ENCODE measurements around the gene THYN1.
A peak's percentile ranks its signal among the peaks of the same experiment; 100 is the strongest.

The THYN1 gene

GRCh38 chr11:134246100-134246499 lies 7.1 kb downstream of the THYN1 start:
- no peak for DNase-seq

DNA sequence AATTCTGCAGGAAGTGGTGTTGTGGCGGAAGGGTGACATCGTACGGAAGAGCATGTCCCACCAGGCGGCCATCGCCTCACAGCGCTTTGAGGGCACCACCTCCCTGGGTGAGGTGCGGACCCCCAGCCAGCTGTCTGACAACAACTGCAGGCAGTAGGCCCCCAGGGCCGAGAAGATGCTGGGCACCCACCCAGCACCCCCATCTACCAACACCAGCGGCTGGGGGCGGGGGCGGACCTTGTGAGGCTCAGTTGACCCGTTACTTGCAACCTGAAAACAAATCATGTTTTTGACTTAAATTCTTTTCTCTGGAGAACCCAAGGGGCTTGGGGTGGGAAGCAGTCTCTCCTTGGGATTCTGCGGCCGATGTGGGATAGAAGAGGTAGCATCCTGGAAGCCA lies 7.7 kb downstream of the THYN1 start:
- no peak for DNase-seq

DNA sequence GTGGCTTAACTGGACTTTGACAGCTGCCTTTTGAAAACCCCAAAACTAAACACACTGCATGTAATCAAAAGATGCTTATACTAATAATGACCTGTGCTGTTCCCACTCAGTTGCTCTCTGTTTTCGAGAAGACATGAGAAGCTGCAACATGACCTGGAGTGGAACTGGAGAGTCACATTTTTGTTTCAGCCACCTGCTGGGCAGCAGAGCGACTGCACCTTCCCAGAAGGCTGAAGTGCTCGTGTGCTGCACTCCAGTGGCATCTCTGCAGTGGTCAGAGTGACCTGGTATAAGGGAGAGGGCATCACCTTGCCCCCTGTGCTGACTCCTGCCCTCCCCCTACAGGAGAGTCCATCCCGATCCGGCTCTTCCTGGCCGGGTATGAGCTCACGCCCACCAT lies 8.6 kb downstream of the THYN1 start:
- no peak for DNase-seq

DNA sequence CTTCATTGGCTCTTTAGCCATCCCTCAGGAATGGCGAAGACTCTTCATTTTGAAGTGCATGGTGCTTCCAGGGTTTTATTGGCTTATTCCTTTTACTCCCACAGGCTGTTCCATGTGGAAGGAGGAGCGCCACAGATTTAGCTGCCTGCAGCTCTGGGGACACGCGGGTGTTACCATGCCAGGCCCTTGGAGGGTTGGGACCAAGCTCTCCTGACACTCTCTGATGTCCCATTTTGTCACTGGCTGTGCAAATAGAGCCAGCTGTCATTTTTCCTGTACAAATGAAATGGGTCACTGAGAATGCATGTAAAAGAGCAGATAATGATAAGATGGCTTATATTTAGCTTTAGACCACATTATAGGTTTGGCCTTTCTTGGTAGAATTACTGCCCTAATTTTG lies 9.2 kb downstream of the THYN1 start:
- no peak for DNase-seq

- no peak for DNase-seq
These were observed 10.8 kb downstream of the THYN1 start for GRCh38 chr11:134242376-134242775.

- no peak for DNase-seq
These were observed 12.6 kb downstream of the THYN1 start for GRCh38 chr11:134240592-134240991.

- DNase-seq, result no peak
These were observed 14.2 kb downstream of the THYN1 start for GRCh38 chr11:134238956-134239355.

- DNase-seq, result no peak
These were observed 15.6 kb downstream of the THYN1 start for GRCh38 chr11:134237557-134237922.

GRCh38 chr11:134236834-134237556 lies 16.2 kb downstream of the THYN1 start:
- no peak for DNase-seq

- no peak for DNase-seq
These were observed 17.8 kb downstream of the THYN1 start for GRCh38 chr11:134235399-134235798.

DNA sequence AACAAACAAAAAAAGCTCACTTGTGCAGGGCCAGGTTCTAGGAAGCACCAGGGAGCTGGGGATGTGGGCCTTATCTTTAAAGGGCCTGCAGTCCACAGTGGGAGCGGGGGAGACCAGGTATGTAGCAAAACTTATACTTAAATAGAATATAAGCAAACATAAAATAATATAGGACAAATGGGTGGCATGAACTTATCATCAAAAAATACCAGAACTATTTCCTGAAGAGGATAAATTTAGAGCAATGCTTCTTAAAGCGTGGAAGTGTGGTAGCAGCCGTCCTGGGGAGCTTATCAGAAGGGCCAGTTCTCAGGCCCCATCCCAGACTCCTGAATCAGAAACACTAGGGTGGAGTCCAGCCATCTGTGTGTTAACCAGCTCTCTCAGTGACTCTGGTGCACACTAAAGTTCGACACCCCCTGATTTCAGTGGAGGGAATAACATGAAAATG lies 19.4 kb downstream of the THYN1 start:
- DNase-seq, result no peak

DNA sequence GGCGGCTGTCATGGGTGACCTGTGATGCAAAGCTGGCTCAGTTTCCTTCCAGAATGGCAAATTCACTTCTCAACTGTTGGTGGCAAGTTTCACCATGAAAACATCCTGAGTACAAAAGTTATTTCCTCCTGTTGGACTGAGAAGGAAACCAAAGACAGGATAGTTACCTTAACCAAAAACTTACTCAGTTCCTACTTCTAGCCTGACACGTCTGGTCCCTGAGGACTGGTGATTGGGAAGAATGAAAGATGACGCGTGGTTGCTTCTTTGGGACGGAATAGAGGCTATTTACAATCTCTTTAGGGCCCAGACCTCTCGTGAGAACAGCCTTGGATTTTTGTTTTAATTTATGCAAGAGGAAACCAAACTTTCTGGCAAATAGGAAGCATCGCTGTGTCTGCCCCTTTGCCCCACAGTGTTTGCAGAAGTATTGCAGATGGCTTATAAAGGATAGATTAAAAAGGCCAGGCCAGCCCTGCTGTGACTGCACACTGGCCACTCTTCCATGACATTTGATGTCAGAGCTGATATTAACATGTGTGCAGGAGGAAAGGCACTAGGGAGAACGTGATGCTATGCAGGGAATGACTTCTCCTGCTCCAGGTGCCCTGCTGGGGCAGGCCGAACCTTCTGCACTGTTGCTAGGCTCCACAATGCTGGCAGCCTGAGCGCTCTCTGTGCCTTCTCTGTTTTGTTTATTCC lies 21.0 kb downstream of the THYN1 start:
- no peak for DNase-seq

- no peak for DNase-seq
These were observed 22.8 kb downstream of the THYN1 start for GRCh38 chr11:134230339-134230738.

GRCh38 chr11:134229126-134229790 lies 23.9 kb downstream of the THYN1 start:
- DNase-seq, result no peak

GRCh38 chr11:134228625-134229024 lies 24.5 kb downstream of the THYN1 start:
- no peak for DNase-seq

DNA sequence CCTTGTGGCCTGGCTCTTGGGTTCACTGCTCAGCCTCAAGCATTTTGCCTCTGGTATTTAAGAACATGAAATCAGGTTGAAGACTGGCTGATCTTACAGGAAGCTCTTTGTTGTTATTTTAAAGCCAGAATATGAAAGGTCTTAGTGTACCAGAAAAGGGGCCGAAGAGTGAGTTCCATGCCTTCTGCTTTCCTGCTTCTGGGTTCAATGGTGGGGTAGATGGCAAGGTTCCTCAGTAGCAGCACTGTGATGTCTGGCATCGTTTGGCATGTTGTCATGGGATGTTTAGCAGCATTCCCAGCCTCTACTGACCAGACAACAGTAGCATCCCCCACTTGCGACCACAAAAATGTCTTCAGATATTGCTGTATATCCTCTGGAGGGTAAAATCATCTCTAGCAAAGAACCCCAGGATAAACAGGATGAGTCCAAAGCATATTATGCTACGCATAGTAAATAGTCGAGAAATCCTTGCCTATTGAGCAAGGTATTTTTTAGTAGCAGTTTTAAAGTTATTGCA lies 26.3 kb downstream of the THYN1 start:
- no peak for DNase-seq

DNA sequence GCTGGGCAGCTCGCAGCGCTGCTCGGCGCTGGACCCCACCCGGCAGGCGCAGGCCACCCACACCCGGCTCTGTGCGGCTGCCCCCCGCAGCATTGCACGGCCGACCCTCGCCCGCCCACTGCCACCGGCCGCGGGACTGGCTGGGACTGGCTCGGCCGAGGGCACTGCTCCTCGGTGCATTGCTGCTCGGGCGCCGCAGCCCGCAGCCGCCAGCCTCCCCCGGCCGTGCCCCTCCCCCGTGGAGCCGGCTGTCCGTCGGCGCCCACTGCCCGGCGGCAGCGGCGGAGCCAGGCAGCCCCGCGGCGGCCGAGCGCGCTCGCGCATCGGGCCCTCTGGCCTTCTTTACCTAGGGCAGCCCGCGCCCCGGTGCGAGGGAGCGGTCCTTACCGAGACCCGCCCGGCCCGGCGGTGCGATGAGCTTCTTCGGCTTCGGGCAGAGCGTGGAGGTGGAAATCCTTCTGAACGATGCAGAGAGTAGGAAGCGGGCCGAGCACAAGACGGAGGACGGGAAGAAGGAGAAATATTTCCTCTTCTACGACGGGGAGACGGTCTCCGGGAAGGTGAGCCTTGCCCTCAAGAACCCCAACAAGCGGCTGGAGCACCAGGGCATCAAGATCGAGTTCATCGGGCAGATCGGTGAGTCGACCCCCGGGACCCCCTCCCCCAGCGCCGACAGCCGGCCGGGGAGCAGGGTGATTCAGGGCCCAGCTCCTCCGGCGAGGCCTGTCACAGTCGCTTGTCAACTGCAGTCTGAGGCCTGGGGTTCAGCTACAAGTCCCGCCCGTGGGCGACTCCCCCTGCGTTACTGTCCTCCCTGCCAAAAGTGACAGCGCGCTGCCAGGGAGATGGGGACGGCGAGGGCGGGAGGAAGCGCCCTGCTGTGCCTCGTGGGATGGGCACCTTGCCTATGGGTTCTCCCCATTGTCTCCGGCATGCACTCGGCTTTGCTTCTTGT lies 28.2 kb downstream of the THYN1 start:
- DNase-seq, result no peak

DNA sequence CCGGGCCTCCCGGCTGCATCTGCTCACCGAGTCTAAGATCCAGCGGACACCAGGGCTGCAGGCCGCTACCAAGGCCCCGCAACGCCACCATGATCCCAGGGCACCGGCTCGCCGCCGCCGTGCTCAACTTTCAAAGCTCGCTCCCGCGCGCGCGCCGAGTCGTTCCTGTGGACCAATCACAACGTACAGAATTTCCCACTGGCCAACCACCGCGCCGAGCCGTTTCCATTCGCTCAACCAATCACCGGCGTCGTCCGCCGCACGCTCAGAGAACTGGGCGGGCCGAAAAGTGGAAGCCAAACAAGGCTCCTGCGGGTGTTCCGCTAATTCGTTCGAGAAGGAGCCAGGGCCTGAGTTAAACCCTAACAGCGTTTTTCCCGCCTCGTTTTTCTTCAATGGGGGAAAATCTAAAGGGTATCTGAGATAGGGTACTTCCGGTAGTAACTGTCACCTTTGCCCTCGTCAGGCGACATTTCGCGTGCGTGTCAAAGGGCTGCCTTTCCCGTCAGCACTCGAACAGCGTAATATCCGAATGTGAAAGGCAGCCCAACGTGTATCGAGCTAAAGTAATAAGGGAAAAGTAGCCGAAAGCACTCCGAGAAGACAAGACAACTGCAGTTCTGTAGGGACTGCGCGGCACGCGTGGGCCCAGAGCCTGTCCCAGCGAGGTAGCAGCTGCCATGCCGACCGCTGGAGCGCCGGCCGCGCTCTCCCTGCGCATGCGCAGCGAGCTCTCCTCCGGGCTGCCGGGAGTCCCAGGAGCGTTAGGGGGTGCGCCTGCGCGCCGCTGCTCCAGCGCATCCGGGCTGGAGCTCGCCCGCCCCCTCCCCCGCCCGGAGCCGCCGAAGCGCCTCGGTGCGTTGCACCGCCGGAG lies 29.1 kb downstream of the THYN1 start, which contains the start of the genes NCAPD3 and VPS26B:
Gene NCAPD3, minus strand, starts transcription at position 132 of the 874 bp plus-strand sequence. Its CDS starts 41 bp downstream, at position 91.
Gene VPS26B, plus strand, starts transcription at position 836 of the 874 bp plus-strand sequence. CDS start 452 bp downstream, outside the sequence.
- peak; percentile 87 for DNase-seq

- no peak for DNase-seq
These were observed 30.0 kb downstream of the THYN1 start for GRCh38 chr11:134223121-134223520.

DNA sequence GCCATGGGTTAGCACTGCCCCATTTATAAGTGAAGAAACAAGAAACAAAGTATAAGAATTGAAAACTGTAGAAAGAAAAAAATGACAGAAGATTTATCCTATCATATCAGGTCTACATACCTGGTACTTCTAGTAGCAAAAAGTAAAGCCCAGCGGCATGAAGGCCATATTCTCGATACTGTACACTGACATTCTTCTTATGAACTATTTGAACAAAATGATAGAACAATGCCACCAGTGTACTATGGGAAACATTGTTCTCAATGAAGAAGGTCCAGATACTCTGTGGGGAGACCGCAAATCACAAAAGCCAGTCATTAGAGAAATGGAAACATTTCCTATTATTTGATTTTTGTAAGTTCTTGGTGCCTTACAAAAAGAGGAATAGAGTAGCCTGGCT lies 36.3 kb downstream of the THYN1 start:
- no peak for DNase-seq

DNA sequence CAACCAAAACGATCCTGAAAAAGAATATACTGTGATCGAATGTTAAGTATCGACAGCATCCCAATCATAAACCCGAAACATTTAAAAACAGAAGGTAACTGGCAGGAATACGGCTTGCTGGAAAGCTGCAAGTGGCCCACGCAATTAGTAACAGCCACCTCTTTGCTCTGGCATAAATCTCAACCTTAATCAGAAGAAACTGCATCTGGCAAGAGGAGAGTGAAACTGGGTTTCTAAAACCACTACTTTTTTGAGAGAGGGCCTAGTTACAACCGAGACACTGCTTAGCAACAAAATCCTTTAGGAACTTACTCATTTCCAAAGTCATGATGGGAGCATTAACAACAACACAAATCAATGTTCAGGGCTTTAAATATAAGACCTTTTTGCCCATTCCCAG lies 37.3 kb downstream of the THYN1 start:
- no peak for DNase-seq
